ENCODE measurements around the gene KCNQ2.

DNA sequence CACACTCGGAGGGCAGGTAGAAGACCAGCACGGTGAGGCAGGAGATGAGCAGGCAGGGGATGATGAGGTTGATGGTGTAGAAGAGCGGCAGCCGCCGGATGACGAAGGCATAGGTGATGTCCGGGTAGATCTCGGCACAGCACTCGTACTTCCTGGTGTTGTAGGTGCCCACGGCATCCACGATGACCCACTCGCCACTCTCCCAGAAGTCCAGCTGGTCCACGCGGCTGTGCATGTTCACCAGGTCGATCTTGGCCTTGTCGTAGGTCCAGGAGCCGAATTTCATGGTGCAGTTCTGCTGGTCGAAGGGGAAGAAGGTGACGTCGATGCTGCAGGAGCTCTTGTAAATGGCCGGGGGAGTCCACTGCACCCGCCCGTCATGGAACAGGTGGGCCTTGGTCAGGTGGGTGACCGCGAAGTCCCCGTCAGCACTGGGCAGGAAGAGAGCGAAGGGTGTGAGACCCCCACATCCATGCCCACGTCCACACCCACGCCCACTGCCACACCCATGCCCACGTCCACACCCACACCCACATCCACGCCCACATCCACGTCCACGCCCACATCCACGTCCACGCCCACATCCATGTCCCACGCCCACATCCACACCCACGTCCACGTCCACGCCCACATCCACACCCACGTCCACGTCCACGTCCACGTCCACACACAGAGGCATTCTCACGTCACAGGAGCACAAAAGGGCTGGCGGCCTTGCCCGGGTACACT is 121.7 kb downstream of the KCNQ2 start:
- TF ChIP-seq, protein P1, sequence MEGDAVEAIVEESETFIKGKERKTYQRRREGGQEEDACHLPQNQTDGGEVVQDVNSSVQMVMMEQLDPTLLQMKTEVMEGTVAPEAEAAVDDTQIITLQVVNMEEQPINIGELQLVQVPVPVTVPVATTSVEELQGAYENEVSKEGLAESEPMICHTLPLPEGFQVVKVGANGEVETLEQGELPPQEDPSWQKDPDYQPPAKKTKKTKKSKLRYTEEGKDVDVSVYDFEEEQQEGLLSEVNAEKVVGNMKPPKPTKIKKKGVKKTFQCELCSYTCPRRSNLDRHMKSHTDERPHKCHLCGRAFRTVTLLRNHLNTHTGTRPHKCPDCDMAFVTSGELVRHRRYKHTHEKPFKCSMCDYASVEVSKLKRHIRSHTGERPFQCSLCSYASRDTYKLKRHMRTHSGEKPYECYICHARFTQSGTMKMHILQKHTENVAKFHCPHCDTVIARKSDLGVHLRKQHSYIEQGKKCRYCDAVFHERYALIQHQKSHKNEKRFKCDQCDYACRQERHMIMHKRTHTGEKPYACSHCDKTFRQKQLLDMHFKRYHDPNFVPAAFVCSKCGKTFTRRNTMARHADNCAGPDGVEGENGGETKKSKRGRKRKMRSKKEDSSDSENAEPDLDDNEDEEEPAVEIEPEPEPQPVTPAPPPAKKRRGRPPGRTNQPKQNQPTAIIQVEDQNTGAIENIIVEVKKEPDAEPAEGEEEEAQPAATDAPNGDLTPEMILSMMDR (IDR thresholded peaks at IDR 0.05; ENCODE audit: borderline replicate concordance, extremely low read depth, low read length, poor library complexity, severe bottlenecking), result no peak
- no peak for TF ChIP-seq EZH2 (IDR thresholded peaks at IDR 0.05; ENCODE audit: borderline replicate concordance, low read depth, low read length, severe bottlenecking)

All from DND-41 (cell line).